Measurements from ENCODE around the gene FSD2. TPM values are rescaled to one million over a fixed set of nuclear protein-coding genes. Genes with fewer than 3 reads are reported as not detected.

Gene FSD2
- total RNA-seq, 1 experiment from 2014 or later = not detected

GRCh38 chr15:82840166-82840565 lies 34.3 kb upstream of the FSD2 start:
- POLR2A ChIA-PET (ENCODE audit: unreplicated experiment) = no interaction called here

GRCh38 chr15:82839136-82839535 lies 33.3 kb upstream of the FSD2 start:
- Histone ChIP-seq H2AFZ (no peak overlapping the region), H3K36me3 (ENCODE audit: low read depth) (0 out of 2 replicates have a peak, but pooled peaks cover 2% of the 10 kb centered on the region), H3K4me3 (no peak overlapping the region), H3K4me1 (replicated peaks; ENCODE audit: insufficient read depth) (no peaks in the 10 kb centered on the region), H3K9me2 (ENCODE audit: insufficient read depth) (no peaks in the 10 kb centered on the region), H3K27me3 (ENCODE audit: insufficient read depth, low read depth) (no peaks in the 10 kb centered on the region), H4K20me1 (ENCODE audit: insufficient read depth) (no peaks in the 10 kb centered on the region), H3K4me2 (no peak overlapping the region), H3K9me3 (ENCODE audit: insufficient read depth, low read depth) (no peaks in the 10 kb centered on the region), H3K27ac (no peak overlapping the region), H3F3A (ENCODE audit: insufficient read depth, low read depth) (no peaks in the 10 kb centered on the region), H3K79me2 (ENCODE audit: low read depth) (no peaks in the 10 kb centered on the region)
- DNase-seq = no peak
- BruUV-seq (replicated peaks) = no TSS peak
- POLR2A ChIA-PET (ENCODE audit: unreplicated experiment) = no interaction called here
- intact Hi-C loops (cut with micrococcal nuclease; ENCODE audit: unreplicated experiment) = no loop called here
- CTCF ChIA-PET = no interaction called here
- no peak for TF ChIP-seq EZH2 (IDR thresholded peaks at IDR 0.05; ENCODE audit: low read depth)
- TF ChIP-seq, protein P1, sequence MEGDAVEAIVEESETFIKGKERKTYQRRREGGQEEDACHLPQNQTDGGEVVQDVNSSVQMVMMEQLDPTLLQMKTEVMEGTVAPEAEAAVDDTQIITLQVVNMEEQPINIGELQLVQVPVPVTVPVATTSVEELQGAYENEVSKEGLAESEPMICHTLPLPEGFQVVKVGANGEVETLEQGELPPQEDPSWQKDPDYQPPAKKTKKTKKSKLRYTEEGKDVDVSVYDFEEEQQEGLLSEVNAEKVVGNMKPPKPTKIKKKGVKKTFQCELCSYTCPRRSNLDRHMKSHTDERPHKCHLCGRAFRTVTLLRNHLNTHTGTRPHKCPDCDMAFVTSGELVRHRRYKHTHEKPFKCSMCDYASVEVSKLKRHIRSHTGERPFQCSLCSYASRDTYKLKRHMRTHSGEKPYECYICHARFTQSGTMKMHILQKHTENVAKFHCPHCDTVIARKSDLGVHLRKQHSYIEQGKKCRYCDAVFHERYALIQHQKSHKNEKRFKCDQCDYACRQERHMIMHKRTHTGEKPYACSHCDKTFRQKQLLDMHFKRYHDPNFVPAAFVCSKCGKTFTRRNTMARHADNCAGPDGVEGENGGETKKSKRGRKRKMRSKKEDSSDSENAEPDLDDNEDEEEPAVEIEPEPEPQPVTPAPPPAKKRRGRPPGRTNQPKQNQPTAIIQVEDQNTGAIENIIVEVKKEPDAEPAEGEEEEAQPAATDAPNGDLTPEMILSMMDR (conservative IDR thresholded peaks at IDR 0.05) = no peak

More at GRCh38 chr15:82840166-82840565, 34.3 kb upstream of the FSD2 start:
- Histone ChIP-seq H4K20me1 (ENCODE audit: insufficient read depth) (no peaks in the 10 kb centered on the region), H3K4me1 (replicated peaks; ENCODE audit: insufficient read depth) (no peaks in the 10 kb centered on the region), H3K27me3 (ENCODE audit: insufficient read depth, low read depth) (no peaks in the 10 kb centered on the region), H2AFZ (no peak overlapping the region), H3K9me2 (ENCODE audit: insufficient read depth) (no peaks in the 10 kb centered on the region), H3F3A (ENCODE audit: insufficient read depth, low read depth) (no peaks in the 10 kb centered on the region), H3K79me2 (ENCODE audit: low read depth) (no peaks in the 10 kb centered on the region), H3K4me2 (no peak overlapping the region), H3K27ac (no peak overlapping the region), H3K36me3 (ENCODE audit: low read depth) (no peaks in the 10 kb centered on the region), H3K9me3 (ENCODE audit: insufficient read depth, low read depth) (no peaks in the 10 kb centered on the region), H3K4me3 (no peak overlapping the region)
- intact Hi-C loops (cut with micrococcal nuclease; ENCODE audit: unreplicated experiment) = no loop called here
- DNase-seq = no peak
- no peak for TF ChIP-seq EZH2 (IDR thresholded peaks at IDR 0.05; ENCODE audit: low read depth)
- TF ChIP-seq, protein P1 (conservative IDR thresholded peaks at IDR 0.05) = no peak
- no TSS peak for BruUV-seq (replicated peaks)
- CTCF ChIA-PET = no interaction called here

DNA sequence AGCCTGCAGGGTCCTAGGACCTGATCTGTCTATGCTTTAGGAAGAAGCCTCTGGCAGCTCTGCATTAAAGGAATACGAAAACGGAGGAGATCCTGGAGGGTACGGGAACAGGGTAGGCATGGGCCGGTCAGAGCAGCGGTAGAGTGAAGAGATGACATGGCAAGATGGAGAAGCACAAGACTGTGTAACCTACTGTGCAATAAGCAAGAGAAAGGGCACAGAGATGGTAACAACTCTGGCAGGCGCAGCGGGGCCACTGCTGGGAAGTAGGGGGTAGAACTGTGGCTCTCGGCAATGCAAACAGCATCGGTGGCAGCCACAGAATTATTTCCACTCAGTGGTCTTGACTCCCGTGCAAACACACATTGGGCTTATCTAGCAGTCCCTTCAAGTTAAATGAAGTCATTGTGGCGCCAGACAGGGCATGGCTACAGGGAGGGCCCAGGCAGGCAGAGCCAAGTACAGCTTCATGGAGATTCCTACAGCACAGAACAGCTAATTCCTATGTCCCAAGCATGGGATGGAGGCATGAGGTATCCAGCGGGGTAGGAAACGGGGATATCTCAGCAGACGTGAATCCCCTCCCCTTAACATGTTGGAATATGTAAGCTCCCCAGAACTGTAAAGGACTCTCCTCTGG lies 32.3 kb upstream of the FSD2 start:
- intact Hi-C loops (cut with micrococcal nuclease; ENCODE audit: unreplicated experiment) = no loop called here

More for the DNA sequence above, 32.3 kb upstream of the FSD2 start:
- no peak for DNase-seq
- ChIA-PET POLR2A (ENCODE audit: unreplicated experiment) (no interaction called here), CTCF (interaction anchor here (0.5 kb wide), 1 partner anchor 8 kb away, joined by 3 read pairs; no protein-coding TSS in a partner anchor)
- Histone ChIP-seq H3K27ac (no peak overlapping the region), H3K4me1 (replicated peaks; ENCODE audit: insufficient read depth) (peaks cover 2% of the 10 kb centered on the region), H3K4me3 (no peak overlapping the region), H3K4me2 (no peak overlapping the region), H4K20me1 (ENCODE audit: insufficient read depth) (no peaks in the 10 kb centered on the region), H2AFZ (no peak overlapping the region), H3K9me3 (ENCODE audit: insufficient read depth, low read depth) (no peaks in the 10 kb centered on the region), H3K27me3 (ENCODE audit: insufficient read depth, low read depth) (no peaks in the 10 kb centered on the region), H3K36me3 (ENCODE audit: low read depth) (peaks cover 10% of the 10 kb centered on the region; the same call in 1 of the 2 replicates), H3F3A (ENCODE audit: insufficient read depth, low read depth) (peaks cover 1% of the 10 kb centered on the region; the same call in 1 of the 2 replicates), H3K9me2 (ENCODE audit: insufficient read depth) (no peaks in the 10 kb centered on the region), H3K79me2 (ENCODE audit: low read depth) (no peaks in the 10 kb centered on the region)
- BruUV-seq (replicated peaks) = no TSS peak
- TF ChIP-seq, protein P1 (conservative IDR thresholded peaks at IDR 0.05) = no peak
- TF ChIP-seq EZH2 (IDR thresholded peaks at IDR 0.05; ENCODE audit: low read depth) = no peak
